CD4-positive, alpha-beta memory T cell (primary cell): Measurements from ENCODE around the gene CACNA1C. TPM values are rescaled to one million over a fixed set of nuclear protein-coding genes. Genes with fewer than 3 reads are reported as not detected.

Experiments
- CTCF ChIA-PET: fragments of 350-600 bp; sonication (Branson Sonifier 250); formaldehyde crosslinking; loops from one replicate; lab custom pipeline; 2021; ENCODE audit warnings: inconsistent platforms; ENCODE audit not compliant: partially characterized antibody; lab: Charles Lee
- POLR2A ChIA-PET: fragments of 350-600 bp; sonication (Branson Sonifier 250); formaldehyde crosslinking; loops from one replicate; lab custom pipeline; 2021; ENCODE audit not compliant: partially characterized antibody; lab: Charles Lee
- DNase-seq, 5 donors: peaks; one replicate each; pipeline versions ENCODE4 v3.0.0 to v3.0.0-alpha.2; 2020 to 2022; ENCODE audit warnings: mixed read lengths in 1 of 5
- H3K27ac ChIP-seq: one replicate; pipeline ENCODE4 v1.7.0; 2013; ENCODE audit warnings: low read depth, low read length
- H3K27me3 ChIP-seq: 2 replicates; pipeline ENCODE4 v1.7.0; 2013; ENCODE audit warnings: mild to moderate bottlenecking, low read length, moderate library complexity; ENCODE audit not compliant: insufficient read depth
- H3K36me3 ChIP-seq: 2 replicates; pipeline ENCODE4 v1.7.0; 2013; ENCODE audit warnings: mild to moderate bottlenecking, low read length, moderate library complexity; ENCODE audit not compliant: insufficient read depth
- H3K4me1 ChIP-seq: 2 replicates; pipeline ENCODE4 v1.7.0; 2013; ENCODE audit warnings: mild to moderate bottlenecking, low read length, moderate library complexity; ENCODE audit not compliant: insufficient read depth
- H3K4me3 ChIP-seq, 2 donors: one replicate each; pipeline ENCODE4 v1.7.0; 2013; ENCODE audit warnings: low read length in 2 of 2, mild to moderate bottlenecking in 1 of 2
- H3K9me3 ChIP-seq, 2 donors: one replicate each; pipeline ENCODE4 v1.7.0; 2013; ENCODE audit warnings: low read length in 2 of 2, control low read depth in 1 of 2; ENCODE audit not compliant: control insufficient read depth in 1 of 2
- H3K27ac Mint-ChIP-seq, 7 donors: one replicate each; pipeline ENCODE4 v1.8.0; 2020 to 2021; ENCODE audit warnings: mixed read lengths in 7 of 7, mild to moderate bottlenecking in 6 of 7, inconsistent platforms in 3 of 7, moderate library complexity in 3 of 7
- H3K27me3 Mint-ChIP-seq, 2 donors: one replicate each; pipeline ENCODE4 v1.8.0; 2020 to 2021; ENCODE audit warnings: mixed read lengths in 2 of 2
- H3K36me3 Mint-ChIP-seq, 2 donors: one replicate each; pipeline ENCODE4 v1.8.0; 2020 to 2021; ENCODE audit warnings: mixed read lengths in 2 of 2, inconsistent platforms in 1 of 2, mild to moderate bottlenecking in 1 of 2
- H3K4me1 Mint-ChIP-seq, 4 donors: one replicate each; pipeline ENCODE4 v1.8.0; 2020 to 2021; ENCODE audit warnings: mixed read lengths in 4 of 4, mild to moderate bottlenecking in 1 of 4
- H3K4me3 Mint-ChIP-seq, 8 donors: one replicate each; pipeline ENCODE4 v1.8.0; 2020 to 2021; ENCODE audit warnings: mixed read lengths in 8 of 8, mild to moderate bottlenecking in 7 of 8, moderate library complexity in 6 of 8, inconsistent platforms in 3 of 8
- H3K9me3 Mint-ChIP-seq, 8 donors: one replicate each; pipeline ENCODE4 v1.8.0; 2020 to 2021; ENCODE audit warnings: mixed read lengths in 8 of 8, mild to moderate bottlenecking in 5 of 8, inconsistent platforms in 3 of 8, moderate library complexity in 1 of 8
- intact Hi-C: fragments of 100-400 bp; cut with micrococcal nuclease; formaldehyde crosslinking; loops from one replicate; pipeline ENCODE4 v1.15.1; 2023
- polyA plus RNA-seq, 2 donors: library from polyadenylated mRNA; unstranded; fragments of 300-500 nt; fragmentation: Illumina TruSeq; gene quantifications; one replicate each; pipeline ENCODE4 v1.2.3, GENCODE V29; 2021
- total RNA-seq, 2 experiments: library from RNA; stranded (reverse); gene quantifications; one replicate each; pipeline ENCODE4 v1.2.3, GENCODE V29; 2021

CACNA1C gene
- total and polyA plus RNA-seq, 4 experiments from 2014 or later = 0.05 to 0.21 (median 0.07) TPM

DNA sequence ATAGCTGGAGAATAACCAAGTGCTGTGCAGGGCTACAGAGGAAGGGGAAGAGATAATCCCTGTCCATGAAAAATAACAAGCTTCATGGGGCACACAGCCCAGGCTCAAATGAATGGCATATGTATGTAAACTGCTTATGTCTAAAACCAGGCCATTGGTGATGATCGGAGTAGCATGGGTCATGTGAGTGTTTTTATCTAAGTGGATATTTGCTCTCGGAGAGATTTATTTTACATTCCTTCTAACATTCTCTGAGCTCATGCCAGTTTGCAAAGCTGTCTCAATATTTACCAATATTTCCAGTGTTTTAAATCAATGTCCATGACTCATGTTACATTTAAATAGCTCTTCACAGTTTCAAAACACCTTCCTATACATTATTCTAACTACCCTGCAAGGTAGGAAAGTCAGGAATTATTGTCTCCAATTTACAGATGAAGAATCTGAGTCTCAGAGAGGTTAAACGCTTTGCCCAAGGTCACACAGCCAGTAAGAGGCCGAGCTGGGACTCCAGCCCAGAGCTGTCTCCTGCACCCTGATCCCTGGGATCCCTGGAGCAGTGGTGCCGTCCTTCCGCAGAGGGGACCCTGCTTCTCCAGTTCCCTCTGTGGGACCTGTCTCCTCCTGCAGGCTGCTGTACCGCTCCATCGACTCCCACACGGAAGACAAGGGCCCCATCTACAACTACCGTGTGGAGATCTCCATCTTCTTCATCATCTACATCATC is 555.3 kb downstream of the CACNA1C start:
- Histone ChIP-seq H3K36me3 (no peaks in the 10 kb centered on the region), H3K4me1 (no peaks in the 10 kb centered on the region), H3K4me3 (no peak overlapping the region), H3K27me3 (no peaks in the 10 kb centered on the region), H3K9me3 (no peaks in the 10 kb centered on the region), H3K27ac (no peak overlapping the region)
- Mint-ChIP-seq H3K9me3 (no peaks in the 10 kb centered on the region), H3K4me1 (peaks cover 0 to 3% (median 0%) of the 10 kb centered on the region in 4 donors), H3K4me3 (no peak overlapping the region), H3K27me3 (peaks cover 25 to 31% of the 10 kb centered on the region in 2 donors), H3K27ac (no peak overlapping the region), H3K36me3 (no peaks in the 10 kb centered on the region)
- ChIA-PET CTCF (no interaction called here), POLR2A (no interaction called here)
- no peak for DNase-seq
- intact Hi-C loops = no loop called here

DNA sequence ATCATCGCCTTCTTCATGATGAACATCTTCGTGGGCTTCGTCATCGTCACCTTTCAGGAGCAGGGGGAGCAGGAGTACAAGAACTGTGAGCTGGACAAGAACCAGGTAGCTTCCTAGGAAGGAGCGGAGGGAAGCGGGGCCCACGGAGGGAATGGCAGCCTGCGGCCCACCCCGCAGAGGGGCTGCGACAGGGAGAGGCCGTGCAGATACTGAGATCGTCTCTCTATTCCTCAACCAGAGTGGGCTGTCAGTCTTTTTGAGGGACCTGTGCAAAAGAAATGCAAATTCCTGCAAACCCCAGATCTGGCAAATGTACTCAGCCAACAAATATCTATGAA is 555.8 kb downstream of the CACNA1C start:
- H3K36me3 ChIP-seq = no peaks in the 10 kb centered on the region
- intact Hi-C loops = no loop called here
- CTCF ChIA-PET = no interaction called here
- Mint-ChIP-seq H3K36me3 (no peaks in the 10 kb centered on the region), H3K9me3 (no peaks in the 10 kb centered on the region), H3K27me3 (peaks cover 25 to 31% of the 10 kb centered on the region in 2 donors), H3K4me1 (peaks cover 0 to 3% (median 0%) of the 10 kb centered on the region in 4 donors), H3K27ac (no peak overlapping the region), H3K4me3 (no peak overlapping the region)
- no peak overlapping the region for H3K4me3 ChIP-seq
- POLR2A ChIA-PET = no interaction called here
- H3K4me1 ChIP-seq = no peaks in the 10 kb centered on the region
- H3K9me3 ChIP-seq = no peaks in the 10 kb centered on the region
- H3K27ac ChIP-seq = no peak overlapping the region
- no peaks in the 10 kb centered on the region for H3K27me3 ChIP-seq
- DNase-seq = no peak

DNA sequence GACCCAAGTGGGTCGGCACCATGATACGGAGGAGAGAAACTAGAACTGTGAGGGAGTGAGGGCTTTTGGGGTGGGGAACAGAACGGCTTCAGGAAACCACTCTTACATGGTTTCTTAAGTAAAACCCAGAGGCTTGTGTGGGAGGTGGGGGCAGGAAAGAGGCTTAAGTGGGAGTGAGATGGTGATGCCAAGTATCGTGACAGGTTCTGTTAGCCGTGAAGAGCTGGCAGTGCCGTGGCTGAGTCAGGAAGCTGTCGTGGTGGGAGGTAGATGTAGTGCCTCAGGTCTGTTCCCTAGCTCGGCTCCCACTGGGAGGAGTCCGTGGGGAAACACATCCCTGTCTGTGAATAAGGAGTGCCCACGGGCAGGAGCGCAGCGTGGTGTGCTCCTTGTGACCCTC is 556.2 kb downstream of the CACNA1C start:
- Histone ChIP-seq H3K27me3 (no peaks in the 10 kb centered on the region), H3K9me3 (no peaks in the 10 kb centered on the region), H3K4me3 (no peak overlapping the region), H3K27ac (no peak overlapping the region), H3K36me3 (no peaks in the 10 kb centered on the region), H3K4me1 (no peaks in the 10 kb centered on the region)
- H3K4me3 Mint-ChIP-seq = no peak overlapping the region
- POLR2A ChIA-PET = no interaction called here
- intact Hi-C loops = no loop called here
- H3K27me3 Mint-ChIP-seq = peaks cover 26 to 31% of the 10 kb centered on the region in 2 donors
- H3K9me3 Mint-ChIP-seq = no peaks in the 10 kb centered on the region
- no peaks in the 10 kb centered on the region for H3K36me3 Mint-ChIP-seq
- CTCF ChIA-PET = no interaction called here
- DNase-seq = no peak
- H3K27ac Mint-ChIP-seq = no peak overlapping the region
- peaks cover 0 to 3% (median 0%) of the 10 kb centered on the region in 4 donors for H3K4me1 Mint-ChIP-seq

DNA sequence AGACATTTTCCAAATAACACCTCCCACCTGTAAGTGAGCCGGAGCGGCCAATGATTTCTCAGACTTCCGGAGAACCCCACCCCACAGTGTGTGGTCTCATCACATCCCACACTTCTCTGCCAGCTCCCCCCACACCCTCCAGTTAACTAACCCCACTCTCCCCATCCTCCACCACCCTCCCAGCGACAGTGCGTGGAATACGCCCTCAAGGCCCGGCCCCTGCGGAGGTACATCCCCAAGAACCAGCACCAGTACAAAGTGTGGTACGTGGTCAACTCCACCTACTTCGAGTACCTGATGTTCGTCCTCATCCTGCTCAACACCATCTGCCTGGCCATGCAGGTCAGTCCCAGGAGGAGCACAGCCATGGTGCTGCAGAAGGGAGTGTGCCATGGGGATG is 557.6 kb downstream of the CACNA1C start:
- H3K9me3 Mint-ChIP-seq = no peaks in the 10 kb centered on the region
- H3K4me1 Mint-ChIP-seq = peaks cover 0 to 3% (median 0%) of the 10 kb centered on the region in 4 donors
- no peak overlapping the region for H3K4me3 Mint-ChIP-seq
- no peaks in the 10 kb centered on the region for H3K36me3 Mint-ChIP-seq
- no peak for DNase-seq
- CTCF ChIA-PET = no interaction called here
- Histone ChIP-seq H3K9me3 (no peaks in the 10 kb centered on the region), H3K36me3 (no peaks in the 10 kb centered on the region), H3K27ac (no peak overlapping the region), H3K4me3 (no peak overlapping the region), H3K27me3 (no peaks in the 10 kb centered on the region), H3K4me1 (no peaks in the 10 kb centered on the region)
- POLR2A ChIA-PET = no interaction called here
- peaks cover 27 to 33% of the 10 kb centered on the region in 2 donors for H3K27me3 Mint-ChIP-seq
- intact Hi-C loops = no loop called here
- H3K27ac Mint-ChIP-seq = no peak overlapping the region

DNA sequence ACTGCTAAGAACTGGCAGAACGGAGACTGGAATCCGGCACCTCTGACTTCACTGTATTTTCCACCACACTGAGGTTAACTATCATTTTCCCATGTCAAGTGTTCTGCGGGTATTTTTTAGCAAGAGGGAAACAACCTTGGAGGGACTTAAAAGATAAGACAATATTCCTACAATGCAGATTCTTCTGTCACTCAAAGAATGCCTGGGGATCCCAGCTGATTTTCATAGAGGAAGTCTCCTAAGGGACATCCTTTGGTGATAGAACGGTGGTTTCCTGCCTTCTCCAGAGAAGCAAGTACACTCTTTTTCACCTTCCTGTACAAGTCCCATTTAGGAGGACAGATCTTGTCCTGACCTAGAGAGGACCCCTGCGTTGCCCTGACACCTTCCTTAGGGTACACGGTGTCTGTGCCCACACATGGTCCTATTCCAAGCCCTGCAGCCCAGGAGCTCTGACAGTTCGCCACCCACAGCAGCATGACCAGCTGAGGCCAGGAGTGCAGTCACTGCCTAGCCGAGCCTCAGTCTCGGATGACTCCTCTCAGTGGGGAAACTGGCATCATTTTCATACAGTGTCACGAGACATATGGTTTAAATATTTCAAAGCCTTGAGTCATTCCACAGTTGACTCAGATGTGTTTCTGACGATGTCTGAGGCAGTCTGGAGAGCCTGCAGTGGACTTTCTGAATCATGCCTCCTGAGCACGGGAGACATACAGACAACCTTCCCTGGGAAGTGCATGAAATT is 560.7 kb downstream of the CACNA1C start:
- H3K27ac Mint-ChIP-seq = no peak overlapping the region
- no peaks in the 10 kb centered on the region for H3K9me3 Mint-ChIP-seq
- DNase-seq = no peak
- H3K36me3 Mint-ChIP-seq = no peaks in the 10 kb centered on the region
- Histone ChIP-seq H3K27ac (no peak overlapping the region), H3K4me1 (no peaks in the 10 kb centered on the region), H3K36me3 (no peaks in the 10 kb centered on the region), H3K4me3 (no peak overlapping the region), H3K9me3 (no peaks in the 10 kb centered on the region), H3K27me3 (no peaks in the 10 kb centered on the region)
- intact Hi-C loops = no loop called here
- ChIA-PET POLR2A (interaction anchor here (0.5 kb wide), 1 partner anchor 476 kb away, joined by 3 read pairs; no protein-coding TSS in a partner anchor), CTCF (no interaction called here)
- H3K4me1 Mint-ChIP-seq = peaks cover 0 to 3% (median 0%) of the 10 kb centered on the region in 4 donors
- H3K27me3 Mint-ChIP-seq = peaks cover 20 to 23% of the 10 kb centered on the region in 2 donors
- H3K4me3 Mint-ChIP-seq = no peak overlapping the region

DNA sequence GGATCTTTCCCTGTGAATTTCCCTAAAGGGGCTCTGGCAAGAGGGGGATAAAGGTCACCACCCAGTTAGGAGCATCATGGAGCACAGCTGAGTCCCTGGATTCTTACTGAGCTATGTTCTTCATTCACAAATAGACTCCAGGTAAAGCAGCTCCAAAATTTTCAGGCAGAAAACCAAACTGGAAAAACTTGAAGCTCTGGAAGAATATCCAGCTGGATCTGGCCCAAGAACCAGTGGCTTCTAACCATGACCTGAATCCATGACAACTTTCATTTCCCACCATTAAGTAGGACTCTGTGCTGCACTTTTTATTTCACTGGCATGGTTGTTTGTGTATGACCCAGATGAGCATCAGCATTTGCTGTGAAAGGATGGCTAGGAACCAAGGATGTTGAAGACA is 561.6 kb downstream of the CACNA1C start:
- no peaks in the 10 kb centered on the region for H3K36me3 Mint-ChIP-seq
- CTCF ChIA-PET = no interaction called here
- peaks cover 19% of the 10 kb centered on the region in 2 donors for H3K27me3 Mint-ChIP-seq
- intact Hi-C loops = no loop called here
- H3K9me3 ChIP-seq = no peaks in the 10 kb centered on the region
- H3K27ac ChIP-seq = no peak overlapping the region
- H3K4me3 Mint-ChIP-seq = no peak overlapping the region
- POLR2A ChIA-PET = no interaction called here
- H3K9me3 Mint-ChIP-seq = no peaks in the 10 kb centered on the region
- H3K4me3 ChIP-seq = no peak overlapping the region
- no peaks in the 10 kb centered on the region for H3K36me3 ChIP-seq
- no peaks in the 10 kb centered on the region for H3K4me1 ChIP-seq
- no peak for DNase-seq
- no peak overlapping the region for H3K27ac Mint-ChIP-seq
- no peaks in the 10 kb centered on the region for H3K27me3 ChIP-seq
- no peaks in the 10 kb centered on the region for H3K4me1 Mint-ChIP-seq

DNA sequence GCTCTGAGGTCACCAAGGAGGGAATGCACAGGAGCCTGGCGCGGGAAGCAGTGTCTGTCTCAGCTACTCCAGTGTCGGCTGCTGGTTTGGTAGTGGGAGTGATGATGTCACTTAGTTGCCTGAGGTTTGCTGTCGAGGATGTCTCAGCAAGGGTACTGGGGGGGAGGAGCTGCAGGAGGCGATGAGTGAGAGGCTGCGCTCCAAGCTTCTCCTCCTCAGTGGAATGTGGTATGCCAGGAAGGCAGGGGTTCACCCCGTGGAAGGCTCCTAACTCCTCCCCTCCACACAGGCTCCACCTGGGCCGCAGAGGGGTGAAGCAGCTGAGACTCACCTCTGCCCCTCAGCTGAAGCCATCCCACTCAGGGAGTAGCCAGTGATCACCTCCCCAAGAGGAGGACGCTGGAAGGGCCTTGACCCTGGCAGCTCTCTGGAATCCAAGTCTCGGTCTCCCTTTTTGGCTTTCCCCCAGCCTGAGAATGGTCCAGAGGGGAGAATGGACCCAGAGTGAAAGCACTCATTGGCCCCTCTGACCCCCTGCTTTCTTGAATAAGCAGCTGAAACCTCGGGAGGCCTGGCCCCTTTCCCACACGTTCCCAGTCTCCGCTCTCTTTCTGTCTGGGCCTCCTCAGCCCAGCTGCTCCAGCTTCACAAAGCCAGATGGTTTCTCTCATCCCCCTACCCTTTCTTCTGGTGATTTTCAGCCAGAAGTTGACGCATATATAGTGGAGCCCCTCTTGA is 563.0 kb downstream of the CACNA1C start:
- Histone ChIP-seq H3K36me3 (no peaks in the 10 kb centered on the region), H3K27me3 (no peaks in the 10 kb centered on the region), H3K27ac (no peak overlapping the region), H3K4me1 (no peaks in the 10 kb centered on the region), H3K9me3 (no peaks in the 10 kb centered on the region), H3K4me3 (no peak overlapping the region)
- H3K4me3 Mint-ChIP-seq = no peak overlapping the region
- H3K27me3 Mint-ChIP-seq = peaks cover 10 to 21% of the 10 kb centered on the region in 2 donors
- H3K36me3 Mint-ChIP-seq = no peaks in the 10 kb centered on the region
- DNase-seq = no peak
- intact Hi-C loops = no loop called here
- ChIA-PET POLR2A (no interaction called here), CTCF (no interaction called here)
- H3K27ac Mint-ChIP-seq = no peak overlapping the region
- no peaks in the 10 kb centered on the region for H3K9me3 Mint-ChIP-seq
- no peaks in the 10 kb centered on the region for H3K4me1 Mint-ChIP-seq
